Measurements from ENCODE around the gene SIGLEC7.
"Not testable (repeated sequence)": the region's sequence is repeated elsewhere in the genome, so short reads cannot be mapped to it uniquely, and the experiment has no call there.

The SIGLEC7 gene

DNA sequence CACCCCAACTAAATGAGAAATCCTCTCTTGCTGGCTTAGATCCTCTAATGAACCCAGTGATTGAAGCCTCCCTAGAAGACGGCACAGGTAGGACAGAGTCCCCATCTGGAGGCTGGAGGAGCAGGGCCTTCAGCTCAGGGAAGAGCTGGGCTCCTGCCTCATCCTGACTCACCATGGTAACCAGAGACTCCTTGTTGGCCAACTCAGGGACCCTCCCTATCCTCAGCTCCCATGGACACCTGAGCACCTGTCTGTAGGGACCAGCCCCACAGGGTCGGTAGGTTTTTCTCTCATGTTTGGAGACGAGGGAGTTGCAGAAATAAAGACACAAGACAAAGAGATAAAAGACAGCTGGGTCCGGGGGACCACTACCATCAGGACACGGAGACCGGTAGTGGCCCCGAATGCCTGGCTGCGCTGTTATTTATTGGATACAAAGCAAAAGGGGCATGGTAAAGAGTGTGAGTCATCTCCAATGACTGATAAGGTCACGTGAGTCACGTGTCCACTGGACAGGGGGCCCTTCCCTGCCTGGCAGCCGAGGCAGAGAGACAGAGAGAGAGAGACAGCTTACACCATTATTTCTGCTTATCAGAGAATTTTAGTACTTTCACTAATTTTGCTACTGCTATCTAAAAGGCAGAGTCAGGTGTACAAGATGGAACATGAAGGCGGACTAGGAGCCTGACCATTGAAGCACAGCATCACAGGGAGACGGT, 26.6 kb downstream of the SIGLEC7 start:
- peak; percentile 4 for DNase-seq
- in situ Hi-C loops (cut with HindIII; ENCODE audit: low pct_ligation_motif_present, low sequenced_read_pairs), result no loop called here
- H3K27me3 ChIP-seq (replicated peaks), result no peaks in the 10 kb centered on the region
- TF ChIP-seq, protein P1, sequence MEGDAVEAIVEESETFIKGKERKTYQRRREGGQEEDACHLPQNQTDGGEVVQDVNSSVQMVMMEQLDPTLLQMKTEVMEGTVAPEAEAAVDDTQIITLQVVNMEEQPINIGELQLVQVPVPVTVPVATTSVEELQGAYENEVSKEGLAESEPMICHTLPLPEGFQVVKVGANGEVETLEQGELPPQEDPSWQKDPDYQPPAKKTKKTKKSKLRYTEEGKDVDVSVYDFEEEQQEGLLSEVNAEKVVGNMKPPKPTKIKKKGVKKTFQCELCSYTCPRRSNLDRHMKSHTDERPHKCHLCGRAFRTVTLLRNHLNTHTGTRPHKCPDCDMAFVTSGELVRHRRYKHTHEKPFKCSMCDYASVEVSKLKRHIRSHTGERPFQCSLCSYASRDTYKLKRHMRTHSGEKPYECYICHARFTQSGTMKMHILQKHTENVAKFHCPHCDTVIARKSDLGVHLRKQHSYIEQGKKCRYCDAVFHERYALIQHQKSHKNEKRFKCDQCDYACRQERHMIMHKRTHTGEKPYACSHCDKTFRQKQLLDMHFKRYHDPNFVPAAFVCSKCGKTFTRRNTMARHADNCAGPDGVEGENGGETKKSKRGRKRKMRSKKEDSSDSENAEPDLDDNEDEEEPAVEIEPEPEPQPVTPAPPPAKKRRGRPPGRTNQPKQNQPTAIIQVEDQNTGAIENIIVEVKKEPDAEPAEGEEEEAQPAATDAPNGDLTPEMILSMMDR (IDR thresholded peaks at IDR 0.05; ENCODE audit: low read depth, low read length, missing control alignments), result no peak
- no peak overlapping the region for H3K27ac ChIP-seq
- no peak overlapping the region for H3K4me3 ChIP-seq (ENCODE audit: low read depth, low read length)
- no peaks in the 10 kb centered on the region for H3K36me3 ChIP-seq (replicated peaks)

DNA sequence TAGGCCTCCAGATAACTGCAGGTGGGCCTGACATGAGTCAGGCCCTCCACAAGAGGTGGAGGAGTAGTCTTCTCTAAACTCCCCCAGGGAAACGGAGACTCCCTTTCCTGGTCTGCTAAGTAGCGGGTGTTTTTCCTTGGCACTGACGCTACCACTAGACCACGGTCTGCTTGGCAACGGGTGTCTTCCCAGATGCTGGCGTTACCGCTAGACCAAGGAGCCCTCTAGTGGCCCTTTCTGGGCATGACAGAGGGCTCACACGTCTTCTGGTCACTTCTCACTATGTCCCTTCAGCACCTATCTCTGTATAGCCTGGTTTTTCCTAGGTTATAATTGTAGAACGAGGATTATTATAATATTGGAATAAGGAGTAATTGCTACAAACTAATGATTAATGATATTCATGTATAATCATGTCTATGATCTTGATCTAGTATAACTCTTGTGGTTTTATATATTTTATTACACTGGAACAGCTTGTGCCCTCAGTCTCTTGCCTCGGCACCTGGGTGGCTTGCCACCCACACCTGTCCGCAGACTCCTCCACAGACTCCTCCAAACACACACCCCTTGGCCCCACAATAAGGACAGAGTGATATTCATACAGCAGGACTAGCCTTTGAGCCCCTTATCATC, 27.3 kb downstream of the SIGLEC7 start:
- peak; percentile 75 for DNase-seq
- H3K36me3 ChIP-seq (replicated peaks); H3K4me3 ChIP-seq (ENCODE audit: low read depth, low read length); in situ Hi-C loops (cut with HindIII; ENCODE audit: low pct_ligation_motif_present, low sequenced_read_pairs); H3K27me3 ChIP-seq (replicated peaks); H3K27ac ChIP-seq: not testable (repeated sequence)
- TF ChIP-seq, protein P1 (IDR thresholded peaks at IDR 0.05; ENCODE audit: low read depth, low read length, missing control alignments), result peak; percentile 80

DNA sequence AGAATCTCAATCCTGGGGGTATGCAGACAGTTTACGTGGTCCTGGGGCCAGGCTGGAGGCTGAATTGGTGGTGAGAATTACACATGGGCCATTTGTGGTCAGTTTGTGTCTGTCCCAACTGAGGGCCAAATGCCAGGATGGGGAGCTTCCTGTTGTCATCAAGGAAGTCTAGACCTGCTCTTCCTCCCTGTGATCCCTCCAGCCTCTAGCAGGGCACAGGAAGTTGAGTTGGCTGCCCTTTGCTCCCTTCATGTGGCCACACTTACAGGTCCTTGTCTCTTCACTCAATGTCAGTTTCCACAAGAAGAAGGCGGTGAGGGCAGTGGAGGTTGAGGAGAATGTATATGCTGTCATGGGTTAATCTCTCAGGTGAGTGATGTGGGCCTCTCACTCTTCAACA, 30.1 kb downstream of the SIGLEC7 start:
- H3K27me3 ChIP-seq (replicated peaks), result no peaks in the 10 kb centered on the region
- no peak for DNase-seq
- no peak overlapping the region for H3K4me3 ChIP-seq (ENCODE audit: low read depth, low read length)
- TF ChIP-seq, protein P1 (IDR thresholded peaks at IDR 0.05; ENCODE audit: low read depth, low read length, missing control alignments), result no peak
- no peaks in the 10 kb centered on the region for H3K36me3 ChIP-seq (replicated peaks)
- in situ Hi-C loops (cut with HindIII; ENCODE audit: low pct_ligation_motif_present, low sequenced_read_pairs), result no loop called here
- H3K27ac ChIP-seq, result no peak overlapping the region

DNA sequence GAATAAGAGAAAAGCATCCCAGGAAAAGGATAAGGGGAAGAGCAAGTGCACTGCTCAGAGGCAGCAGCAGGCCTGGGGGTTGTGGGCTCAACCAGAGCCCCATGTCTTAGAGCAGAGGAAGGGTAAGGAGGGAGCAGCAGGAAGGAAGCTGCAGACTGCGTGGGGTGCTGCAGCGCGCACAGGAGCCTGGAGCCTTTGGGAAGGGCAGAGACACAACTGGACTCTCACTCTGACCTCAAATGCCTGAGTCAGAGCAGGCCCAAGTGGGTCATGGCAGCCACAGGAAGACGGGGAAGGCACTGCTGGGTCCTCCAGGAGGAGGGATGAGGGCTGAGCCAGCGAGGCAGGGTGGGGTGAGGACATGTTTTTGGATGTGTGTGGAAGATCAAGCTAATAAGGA, 31.6 kb downstream of the SIGLEC7 start:
- no peak overlapping the region for H3K4me3 ChIP-seq (ENCODE audit: low read depth, low read length)
- TF ChIP-seq, protein P1 (IDR thresholded peaks at IDR 0.05; ENCODE audit: low read depth, low read length, missing control alignments), result no peak
- no peak overlapping the region for H3K27ac ChIP-seq
- in situ Hi-C loops (cut with HindIII; ENCODE audit: low pct_ligation_motif_present, low sequenced_read_pairs), result no loop called here
- H3K27me3 ChIP-seq (replicated peaks), result no peaks in the 10 kb centered on the region
- DNase-seq, result no peak
- no peaks in the 10 kb centered on the region for H3K36me3 ChIP-seq (replicated peaks)

DNA sequence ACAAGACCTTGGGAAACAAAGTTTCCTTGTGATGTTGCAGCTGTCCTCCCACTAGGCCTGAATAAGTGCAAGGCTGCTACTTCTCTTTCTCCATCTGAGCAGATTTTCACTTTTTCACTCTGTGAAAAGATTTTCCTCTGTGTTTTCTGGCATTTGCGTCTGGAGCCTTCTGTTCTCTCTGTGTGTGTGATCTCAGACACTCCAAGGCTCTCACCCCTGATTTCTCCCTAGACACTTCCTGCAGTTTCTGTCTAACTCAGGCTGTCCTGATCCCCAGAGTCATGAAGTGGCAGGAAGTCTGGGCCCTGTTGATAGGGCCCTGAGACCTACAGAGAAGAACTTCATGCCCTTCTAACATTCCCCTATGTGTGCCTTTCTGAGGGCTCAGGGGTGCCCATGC, 37.2 kb downstream of the SIGLEC7 start:
- H3K27ac ChIP-seq, result no peak overlapping the region
- no peak for DNase-seq
- in situ Hi-C loops (cut with HindIII; ENCODE audit: low pct_ligation_motif_present, low sequenced_read_pairs), result no loop called here
- no peak overlapping the region for H3K4me3 ChIP-seq (ENCODE audit: low read depth, low read length)
- no peaks in the 10 kb centered on the region for H3K36me3 ChIP-seq (replicated peaks)
- TF ChIP-seq, protein P1 (IDR thresholded peaks at IDR 0.05; ENCODE audit: low read depth, low read length, missing control alignments), result no peak
- no peaks in the 10 kb centered on the region for H3K27me3 ChIP-seq (replicated peaks)

All from brain microvascular endothelial cell (primary cell).